DND-41 (cell line): ENCODE data around the gene PRKCZ.

ENCODE experiments used
- ATAC-seq: fragments of 200-7000 bp; cut with Tn5 transposase; 3 replicates; pipeline ENCODE4 v1.9.1; 2021; ENCODE audit warnings: low read depth; ENCODE audit not compliant: insufficient read depth
- DNase-seq: peaks from one replicate; pipeline ENCODE4 v3.0.0-alpha.2; 2020
- H2AFZ ChIP-seq: 2 replicates; pipeline ENCODE4 v1.6.0; 2012; ENCODE audit warnings: low read depth, low read length
- H3K27ac ChIP-seq: 2 replicates; pipeline ENCODE4 v1.5.1; 2012; ENCODE audit warnings: low read length, inconsistent platforms
- H3K27me3 ChIP-seq: fragments of 200-600 bp; sonication (generic); 2 replicates; pipeline ENCODE4 v1.6.0; 2012; ENCODE audit warnings: low read length, mild to moderate bottlenecking, inconsistent platforms; ENCODE audit not compliant: insufficient read depth, poor library complexity
- H3K36me3 ChIP-seq: 2 replicates; pipeline ENCODE4 v1.5.1; 2012; ENCODE audit warnings: low read length, inconsistent platforms; ENCODE audit not compliant: insufficient read depth
- H3K4me1 ChIP-seq: 2 replicates; pipeline ENCODE4 v1.5.1; 2012; ENCODE audit warnings: mild to moderate bottlenecking, low read length; ENCODE audit not compliant: insufficient read depth
- H3K4me2 ChIP-seq: 2 replicates; pipeline ENCODE4 v1.6.0; 2012; ENCODE audit warnings: mild to moderate bottlenecking, moderate library complexity, low read length, inconsistent platforms; ENCODE audit not compliant: insufficient read depth
- H3K4me3 ChIP-seq, 2 experiments: fragments of 200-600 bp in 1 of 2; shearing (Covaris generic) in 1 of 2; 2 replicates each; pipeline ENCODE4 v1.5.1; 2012 to 2016; ENCODE audit warnings: inconsistent platforms in 2 of 2, low read length in 2 of 2, mild to moderate bottlenecking in 2 of 2, low read depth in 1 of 2, moderate library complexity in 1 of 2
- H3K79me2 ChIP-seq: 2 replicates; pipeline ENCODE4 v1.6.0; 2012; ENCODE audit warnings: low read length, inconsistent platforms; ENCODE audit not compliant: insufficient read depth
- H3K9ac ChIP-seq: 2 replicates; pipeline ENCODE4 v1.6.0; 2012; ENCODE audit warnings: low read depth, mild to moderate bottlenecking, inconsistent platforms, low read length, moderate library complexity
- H3K9me3 ChIP-seq: 2 replicates; pipeline ENCODE4 v1.5.1; 2012; ENCODE audit warnings: low read length, moderate library complexity, mild to moderate bottlenecking, inconsistent platforms; ENCODE audit not compliant: insufficient read depth, severe bottlenecking
- H4K20me1 ChIP-seq: 2 replicates; pipeline ENCODE4 v1.6.0; 2012; ENCODE audit warnings: low read length; ENCODE audit not compliant: insufficient read depth
- CTCF ChIP-seq: IDR thresholded peaks from 2 replicates; pipeline ENCODE4 v1.5.1; 2012; ENCODE audit warnings: borderline replicate concordance, low read length, moderate library complexity, mild to moderate bottlenecking; ENCODE audit not compliant: poor library complexity, severe bottlenecking; ENCODE audit errors: extremely low read depth
- EZH2 ChIP-seq: IDR thresholded peaks from 3 replicates; pipeline ENCODE4 v1.6.1; 2012; ENCODE audit warnings: borderline replicate concordance, low read depth, mild to moderate bottlenecking, moderate library complexity, low read length, inconsistent platforms; ENCODE audit not compliant: severe bottlenecking

The PRKCZ gene

GRCh38 chr1:2070800-2071530 lies 20.8 kb downstream of the PRKCZ start:
- Histone ChIP-seq H3K27ac (no peak overlapping the region), H3K9me3 (no peaks in the 10 kb centered on the region), H3K4me3 (no peak overlapping the region), H3K79me2 (no peaks in the 10 kb centered on the region), H3K36me3 (no peaks in the 10 kb centered on the region), H3K4me2 (no peak overlapping the region), H3K4me1 (no peaks in the 10 kb centered on the region), H2AFZ (no peak overlapping the region), H3K9ac (no peak overlapping the region), H3K27me3 (peaks cover 5% of the 10 kb centered on the region), H4K20me1 (peaks cover 5% of the 10 kb centered on the region; the same call in 1 of the 2 replicates)
- TF ChIP-seq EZH2: no peak
- no peak for TF ChIP-seq CTCF
- DNase-seq (no peak), ATAC-seq (no peak)

GRCh38 chr1:2072109-2072806 lies 22.0 kb downstream of the PRKCZ start:
- Histone ChIP-seq H3K4me2 (no peak overlapping the region), H3K4me1 (no peaks in the 10 kb centered on the region), H3K4me3 (no peak overlapping the region), H4K20me1 (peaks cover 5% of the 10 kb centered on the region; the same call in 1 of the 2 replicates), H3K79me2 (no peaks in the 10 kb centered on the region), H3K9me3 (no peaks in the 10 kb centered on the region), H3K27ac (no peak overlapping the region), H2AFZ (no peak overlapping the region), H3K9ac (no peak overlapping the region), H3K36me3 (no peaks in the 10 kb centered on the region), H3K27me3 (peaks cover 5% of the 10 kb centered on the region)
- DNase-seq (no peak), ATAC-seq (no peak)
- no peak for TF ChIP-seq CTCF
- no peak for TF ChIP-seq EZH2

- Histone ChIP-seq H3K36me3 (no peaks in the 10 kb centered on the region), H3K4me2 (no peak overlapping the region), H3K4me1 (no peaks in the 10 kb centered on the region), H3K27ac (no peak overlapping the region), H2AFZ (no peak overlapping the region), H3K4me3 (no peak overlapping the region), H3K27me3 (peaks cover 5% of the 10 kb centered on the region), H3K79me2 (no peaks in the 10 kb centered on the region), H3K9ac (no peak overlapping the region), H4K20me1 (peaks cover 5% of the 10 kb centered on the region; the same call in 1 of the 2 replicates), H3K9me3 (peaks cover 4% of the 10 kb centered on the region)
- ATAC-seq (no peak), DNase-seq (no peak)
- no peak for TF ChIP-seq CTCF
- no peak for TF ChIP-seq EZH2
These were observed 22.7 kb downstream of the PRKCZ start for GRCh38 chr1:2072891-2073290.
